Vagina (tissue), 2 donors: ENCODE measurements around the gene PKD1. TPM values are rescaled to one million over a fixed set of nuclear protein-coding genes. Genes with fewer than 3 reads are reported as not detected.

ENCODE experiments used
- DNase-seq, 2 donors: peaks; one replicate each; pipeline ENCODE4 v3.0.0-alpha.2; 2017; ENCODE audit errors: extremely low spot score in 2 of 2
- H3K27ac ChIP-seq: fragments of 200-600 bp; sonication (generic); one replicate; pipeline ENCODE4 v1.5.1; 2019
- H3K27me3 ChIP-seq: fragments of 200-600 bp; sonication (generic); one replicate; pipeline ENCODE4 v1.5.1; 2019
- H3K36me3 ChIP-seq, 2 donors: fragments of 200-600 bp; sonication (generic); one replicate each; pipeline ENCODE4 v1.5.1; 2017 to 2019
- H3K4me1 ChIP-seq: fragments of 200-600 bp; sonication (generic); one replicate; pipeline ENCODE4 v1.5.1; 2019
- H3K4me3 ChIP-seq, 2 donors: fragments of 200-600 bp; sonication (generic); 1 replicate in 1 of 2; 2 replicates in 1 of 2; pipeline ENCODE4 v1.5.1; 2016 to 2019
- H3K9me3 ChIP-seq: fragments of 200-600 bp; sonication (generic); one replicate; pipeline ENCODE4 v1.5.1; 2019
- POLR2A ChIP-seq, 2 donors: fragments of 450-650 bp; IDR thresholded peaks; one replicate each; pipeline ENCODE4 v1.6.1; 2017; ENCODE audit warnings: antibody characterized with exemption in 2 of 2, mild to moderate bottlenecking in 2 of 2, moderate library complexity in 2 of 2
- POLR2AphosphoS5 ChIP-seq, 2 donors: sonication (generic); formaldehyde crosslinking; IDR thresholded peaks; one replicate each; pipeline ENCODE4 v1.9.0; 2017; ENCODE audit warnings: antibody characterized with exemption in 2 of 2, mild to moderate bottlenecking in 2 of 2, low read depth in 1 of 2; ENCODE audit not compliant: insufficient read depth in 1 of 2
- intact Hi-C: fragments of 100-400 bp; cut with DNase I; formaldehyde crosslinking; loops from one replicate; pipeline ENCODE4 v1.15.1; 2023
- total RNA-seq: library from RNA; depleted of rRNA; stranded (reverse); fragments of >200 nt; gene quantifications from one replicate; pipeline ENCODE4 v1.2.3, GENCODE V29; 2016
- TF ChIP-seq, protein P1 (sequence below), 3 experiments: fragments of 450-650 bp in 2 of 3; fragments of 200-600 bp in 1 of 3; sonication (generic) in 1 of 3; IDR thresholded peaks; one replicate each; pipeline ENCODE4 v1.5.1; 2017 to 2019; ENCODE audit warnings: antibody characterized with exemption in 3 of 3, mild to moderate bottlenecking in 2 of 3, moderate library complexity in 2 of 3

PKD1 gene
- total RNA-seq, 1 donor from 2014 or later, result 153 TPM

DNA sequence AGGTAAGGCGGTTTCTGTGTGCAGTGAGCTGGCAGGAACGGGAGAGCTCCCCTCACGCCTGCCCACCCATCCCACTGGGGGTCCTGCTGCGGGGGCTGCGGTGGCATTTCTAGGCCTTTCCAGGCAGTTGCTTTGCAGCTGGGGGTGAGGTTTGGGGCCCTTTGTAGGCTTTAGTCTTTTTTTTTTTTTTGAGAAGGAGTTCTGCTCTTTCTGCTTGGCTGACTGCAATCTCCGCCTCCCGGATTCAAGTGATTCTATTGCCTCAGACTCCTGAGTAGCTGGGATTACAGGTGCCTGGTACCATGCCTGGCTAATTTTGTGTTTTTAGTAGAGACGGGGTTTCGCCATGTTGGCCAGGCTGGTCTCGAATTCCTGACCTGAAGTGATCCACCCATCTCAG, 76.8 kb downstream of the PKD1 start:
- no peak for TF ChIP-seq POLR2A (IDR thresholded peaks at IDR 0.05)
- no peak for TF ChIP-seq POLR2AphosphoS5 (IDR thresholded peaks at IDR 0.05; ENCODE audit: insufficient read depth in 1 of 2, low read depth in 1 of 2)
- TF ChIP-seq, protein P1, sequence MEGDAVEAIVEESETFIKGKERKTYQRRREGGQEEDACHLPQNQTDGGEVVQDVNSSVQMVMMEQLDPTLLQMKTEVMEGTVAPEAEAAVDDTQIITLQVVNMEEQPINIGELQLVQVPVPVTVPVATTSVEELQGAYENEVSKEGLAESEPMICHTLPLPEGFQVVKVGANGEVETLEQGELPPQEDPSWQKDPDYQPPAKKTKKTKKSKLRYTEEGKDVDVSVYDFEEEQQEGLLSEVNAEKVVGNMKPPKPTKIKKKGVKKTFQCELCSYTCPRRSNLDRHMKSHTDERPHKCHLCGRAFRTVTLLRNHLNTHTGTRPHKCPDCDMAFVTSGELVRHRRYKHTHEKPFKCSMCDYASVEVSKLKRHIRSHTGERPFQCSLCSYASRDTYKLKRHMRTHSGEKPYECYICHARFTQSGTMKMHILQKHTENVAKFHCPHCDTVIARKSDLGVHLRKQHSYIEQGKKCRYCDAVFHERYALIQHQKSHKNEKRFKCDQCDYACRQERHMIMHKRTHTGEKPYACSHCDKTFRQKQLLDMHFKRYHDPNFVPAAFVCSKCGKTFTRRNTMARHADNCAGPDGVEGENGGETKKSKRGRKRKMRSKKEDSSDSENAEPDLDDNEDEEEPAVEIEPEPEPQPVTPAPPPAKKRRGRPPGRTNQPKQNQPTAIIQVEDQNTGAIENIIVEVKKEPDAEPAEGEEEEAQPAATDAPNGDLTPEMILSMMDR (IDR thresholded peaks at IDR 0.05), result no peak
- intact Hi-C loops, result no loop called here
- Histone ChIP-seq H3K4me1 (no peaks in the 10 kb centered on the region), H3K27me3 (no peaks in the 10 kb centered on the region), H3K9me3 (no peaks in the 10 kb centered on the region), H3K4me3 (no peak overlapping the region), H3K27ac (no peak overlapping the region), H3K36me3 (peaks cover 0 to 60% of the 10 kb centered on the region in 2 donors)
- DNase-seq, result no peak

DNA sequence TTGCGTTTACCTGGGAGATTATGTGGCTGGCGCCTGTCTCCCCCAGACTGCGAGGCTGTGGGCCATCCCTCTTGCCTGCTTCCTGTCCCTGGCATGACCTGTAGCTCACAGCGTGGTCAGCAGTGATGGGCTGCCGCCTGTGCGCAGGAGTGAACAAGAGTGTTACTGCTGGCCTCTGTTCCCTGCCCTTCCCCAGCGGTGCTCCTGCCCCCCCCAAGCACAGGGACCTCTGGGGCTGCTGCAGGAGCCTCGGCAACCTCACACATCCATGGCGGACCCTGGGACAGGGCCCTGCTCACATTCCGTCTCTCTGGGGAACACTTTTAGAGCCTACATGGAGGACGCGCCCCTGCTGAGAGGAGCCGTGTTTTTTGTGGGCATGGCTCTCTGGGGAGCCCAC, 77.3 kb downstream of the PKD1 start:
- Histone ChIP-seq H3K27me3 (no peaks in the 10 kb centered on the region), H3K4me1 (no peaks in the 10 kb centered on the region), H3K9me3 (no peaks in the 10 kb centered on the region), H3K27ac (no peak overlapping the region), H3K36me3 (peaks cover 0 to 60% of the 10 kb centered on the region in 2 donors), H3K4me3 (no peak overlapping the region)
- intact Hi-C loops, result no loop called here
- no peak for TF ChIP-seq POLR2AphosphoS5 (IDR thresholded peaks at IDR 0.05; ENCODE audit: insufficient read depth in 1 of 2, low read depth in 1 of 2)
- TF ChIP-seq, protein P1 (IDR thresholded peaks at IDR 0.05), result no peak
- no peak for TF ChIP-seq POLR2A (IDR thresholded peaks at IDR 0.05)
- DNase-seq, result no peak

DNA sequence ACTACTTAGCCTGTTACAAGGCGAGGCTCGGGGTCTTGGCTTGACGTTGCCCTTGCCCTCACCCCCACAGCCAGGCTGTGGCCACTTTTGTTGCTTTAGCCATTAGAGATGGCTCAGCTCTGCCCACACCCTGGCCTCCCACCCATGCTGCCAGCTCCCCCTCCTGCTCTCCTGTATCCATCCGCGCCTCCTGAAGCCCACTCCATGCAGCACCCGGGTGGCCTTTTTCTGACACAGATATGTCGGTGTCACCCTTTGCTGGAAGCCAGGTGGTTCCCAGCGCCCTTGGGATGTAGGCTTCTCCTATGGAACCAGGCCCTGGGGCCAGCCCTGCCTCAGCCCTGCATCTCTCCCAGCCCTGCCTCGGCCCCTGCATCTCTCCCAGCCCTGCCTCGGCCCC, 78.3 kb downstream of the PKD1 start:
- Histone ChIP-seq H3K4me1 (no peaks in the 10 kb centered on the region), H3K36me3 (peaks cover 0 to 56% of the 10 kb centered on the region in 2 donors), H3K27me3 (no peaks in the 10 kb centered on the region), H3K4me3 (no peak overlapping the region), H3K27ac (no peak overlapping the region), H3K9me3 (no peaks in the 10 kb centered on the region)
- TF ChIP-seq POLR2AphosphoS5 (IDR thresholded peaks at IDR 0.05; ENCODE audit: insufficient read depth in 1 of 2, low read depth in 1 of 2), result no peak
- no peak for TF ChIP-seq POLR2A (IDR thresholded peaks at IDR 0.05)
- TF ChIP-seq, protein P1 (IDR thresholded peaks at IDR 0.05), result no peak
- DNase-seq, result no peak
- intact Hi-C loops, result no loop called here

DNA sequence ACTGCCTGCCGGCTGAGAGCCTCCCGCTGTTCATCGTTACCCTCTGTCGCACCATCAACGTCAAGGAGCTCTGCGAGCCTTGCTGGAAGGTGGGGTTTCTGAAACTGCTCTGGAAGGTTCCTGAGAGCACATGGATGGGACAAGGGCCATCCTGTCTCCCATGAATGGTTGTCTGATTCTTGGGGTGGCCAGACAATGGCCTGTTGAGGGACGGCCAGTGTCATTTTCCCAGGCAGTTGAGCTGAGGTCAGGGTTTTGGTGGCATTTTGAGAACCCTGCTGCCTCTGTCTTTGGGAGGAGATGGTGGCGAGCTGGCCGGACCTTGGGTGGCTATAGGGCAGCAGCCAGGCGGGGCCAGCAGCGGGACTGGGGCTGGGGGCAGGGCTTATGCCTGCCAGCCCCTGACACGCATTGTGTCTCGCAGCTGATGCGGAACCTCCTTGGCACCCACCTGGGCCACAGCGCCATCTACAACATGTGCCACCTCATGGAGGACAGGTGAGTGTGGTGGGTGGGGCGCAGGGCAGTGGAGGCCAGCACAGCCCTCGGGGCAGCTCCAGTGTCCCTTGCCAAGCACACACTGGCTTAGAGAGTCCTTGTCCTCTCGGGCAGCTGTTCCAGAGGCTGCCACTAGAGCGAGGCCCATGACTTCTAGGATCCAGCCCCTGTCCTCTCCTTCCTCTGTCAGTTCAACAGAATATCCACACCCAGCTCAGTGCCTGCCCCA, 78.9 kb downstream of the PKD1 start:
- no peak overlapping the region for H3K27ac ChIP-seq

DNA sequence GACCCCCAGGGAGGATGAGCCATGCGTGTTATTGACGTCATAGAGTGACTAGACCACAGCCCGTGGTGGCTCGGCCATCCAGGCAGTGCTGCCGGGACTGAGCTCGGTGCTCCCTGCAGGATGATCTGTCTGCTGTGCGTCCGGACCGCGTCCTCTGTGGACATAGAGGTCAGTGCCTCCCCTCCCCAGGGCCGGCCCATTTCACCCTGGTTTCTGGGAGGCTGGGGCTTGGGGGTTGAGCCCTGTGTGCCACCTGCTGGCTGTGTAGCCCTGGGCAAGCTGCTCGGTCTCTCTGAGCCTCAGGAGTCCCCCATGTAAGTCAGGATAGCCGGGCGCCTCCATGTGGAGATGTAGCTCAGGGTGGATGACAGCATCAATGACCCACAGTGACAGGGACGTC, 79.6 kb downstream of the PKD1 start:
- Histone ChIP-seq H3K27me3 (no peaks in the 10 kb centered on the region), H3K27ac (no peak overlapping the region), H3K36me3 (peaks cover 0 to 48% of the 10 kb centered on the region in 2 donors), H3K9me3 (no peaks in the 10 kb centered on the region), H3K4me1 (no peaks in the 10 kb centered on the region), H3K4me3 (no peak overlapping the region)
- DNase-seq, result no peak
- TF ChIP-seq, protein P1 (IDR thresholded peaks at IDR 0.05), result no peak
- no peak for TF ChIP-seq POLR2A (IDR thresholded peaks at IDR 0.05)
- TF ChIP-seq POLR2AphosphoS5 (IDR thresholded peaks at IDR 0.05; ENCODE audit: insufficient read depth in 1 of 2, low read depth in 1 of 2), result no peak
- intact Hi-C loops, result no loop called here

More for the DNA sequence above, 78.9 kb downstream of the PKD1 start:
- Histone ChIP-seq H3K4me1 (no peaks in the 10 kb centered on the region), H3K27me3 (no peaks in the 10 kb centered on the region), H3K9me3 (no peaks in the 10 kb centered on the region), H3K4me3 (no peak overlapping the region), H3K36me3 (peaks cover 0 to 50% of the 10 kb centered on the region in 2 donors)
- TF ChIP-seq, protein P1 (IDR thresholded peaks at IDR 0.05), result peak in 1 of 3 experiments; percentile 25
- TF ChIP-seq POLR2AphosphoS5 (IDR thresholded peaks at IDR 0.05; ENCODE audit: insufficient read depth in 1 of 2, low read depth in 1 of 2), result no peak
- DNase-seq, result no peak
- intact Hi-C loops, result no loop called here
